Sigmoid colon (tissue), 7 donors: Measurements from ENCODE around the gene CASKIN1. TPM values are rescaled to one million over a fixed set of nuclear protein-coding genes. Genes with fewer than 3 reads are reported as not detected.

Experiments
- DNase-seq: peaks from one replicate; pipeline ENCODE4 v3.0.0-alpha.2; 2019
- H3K27ac ChIP-seq, 4 donors: fragments of 200-600 bp; sonication (generic); one replicate each; pipeline ENCODE4 v1.5.1; 2016 to 2019; ENCODE audit warnings: mild to moderate bottlenecking in 1 of 4
- H3K27me3 ChIP-seq, 3 donors: fragments of 200-600 bp; sonication (generic); one replicate each; pipeline ENCODE4 v1.5.1; 2019; ENCODE audit warnings: mild to moderate bottlenecking in 1 of 3
- H3K36me3 ChIP-seq, 4 donors: fragments of 200-600 bp; sonication (generic); one replicate each; pipeline ENCODE4 v1.5.1; 2016 to 2019
- H3K4me1 ChIP-seq, 4 donors: fragments of 200-600 bp; sonication (generic); one replicate each; pipeline ENCODE4 v1.5.1; 2017 to 2019
- H3K4me3 ChIP-seq, 4 donors: fragments of 200-600 bp; sonication (generic); one replicate each; pipeline ENCODE4 v1.5.1; 2017 to 2019; ENCODE audit warnings: mild to moderate bottlenecking in 2 of 4, moderate library complexity in 1 of 4
- H3K9me3 ChIP-seq, 4 donors: fragments of 200-600 bp in 3 of 4; sonication (generic) in 3 of 4; one replicate each; pipeline versions ENCODE4 v1.5.1 to v1.6.1; 2013 to 2019
- CTCF ChIP-seq, 4 experiments: fragments of 450-650 bp in 3 of 4; fragments of 200-600 bp in 1 of 4; IDR thresholded peaks; one replicate each; pipeline ENCODE4 v1.5.1; 2016 to 2019; ENCODE audit warnings: antibody characterized with exemption in 4 of 4, mild to moderate bottlenecking in 3 of 4, moderate library complexity in 2 of 4
- EP300 ChIP-seq, 4 donors: sonication (generic); formaldehyde crosslinking; IDR thresholded peaks; one replicate each; pipeline ENCODE4 v1.6.1; 2017; ENCODE audit warnings: antibody characterized with exemption in 4 of 4
- POLR2A ChIP-seq, 2 donors: fragments of 450-650 bp; IDR thresholded peaks; one replicate each; pipeline ENCODE4 v1.6.1; 2016; ENCODE audit warnings: antibody characterized with exemption in 2 of 2, mild to moderate bottlenecking in 2 of 2, moderate library complexity in 2 of 2
- POLR2AphosphoS5 ChIP-seq, 4 donors: sonication (generic); formaldehyde crosslinking; IDR thresholded peaks; one replicate each; pipeline ENCODE4 v1.6.1; 2017; ENCODE audit warnings: antibody characterized with exemption in 4 of 4
- WGBS, 2 donors: extraction: QIAGEN DNeasy Blood & Tissue Kit; methylation state at CpG; one replicate each; pipeline ENCODE4 v1.1.7; 2013; 5-methylcytosine and 5-hydroxymethylcytosine counted together
- intact Hi-C: fragments of 100-400 bp; cut with DNase I; formaldehyde crosslinking; loops from one replicate; pipeline ENCODE4 v1.15.1; 2023
- polyA plus RNA-seq, 3 donors: library from polyadenylated mRNA; stranded (reverse); fragments of 200-250 nt; gene quantifications; one replicate each; pipeline ENCODE4 v1.2.3, GENCODE V29; 2013
- total RNA-seq, 4 donors: library from RNA; depleted of rRNA; stranded (reverse); fragments of >200 nt; gene quantifications; one replicate each; pipeline ENCODE4 v1.1.0, GENCODE V29; 2016
- donor health status: healthy with polysubstance abuse.
- donor health status: Bipolar disorder and iron deficiency.
- donor health status: healthy.

Gene CASKIN1
- total and polyA plus RNA-seq, 7 donors, result under 0.01 to 0.55 (median 0.31) TPM; not detected in 1

DNA sequence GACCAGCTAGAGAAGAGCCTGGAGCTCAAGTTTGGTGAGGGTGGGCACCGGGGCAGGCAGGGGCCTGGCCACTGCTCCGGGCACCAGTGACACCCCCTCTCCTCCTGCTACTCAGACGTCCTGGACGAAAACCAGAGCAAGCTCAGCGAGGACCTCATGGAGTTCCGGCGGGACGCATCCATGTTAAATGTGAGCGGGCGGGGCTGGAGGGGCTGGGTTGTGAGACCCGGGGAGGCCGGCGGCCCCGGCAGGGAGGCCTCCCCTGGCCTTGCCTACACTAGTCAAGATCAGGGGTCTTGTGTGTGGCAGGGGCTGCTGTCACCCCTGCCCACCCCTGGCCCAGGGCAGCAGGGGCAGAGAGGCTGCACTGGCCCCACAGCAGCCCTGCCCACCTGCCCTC lies 23.0 kb downstream of the CASKIN1 start:
- H3K36me3 ChIP-seq, result peaks cover 30 to 98% (median 59%) of the 10 kb centered on the region in 4 donors
- 91 to 94% methylated on average over 14 of the region's 14 CpGs for WGBS, 2 donors
- no peak for TF ChIP-seq EP300 (IDR thresholded peaks at IDR 0.05)
- TF ChIP-seq POLR2A (IDR thresholded peaks at IDR 0.05), result no peak
- no peak for TF ChIP-seq CTCF (IDR thresholded peaks at IDR 0.05)
- no peak for TF ChIP-seq POLR2AphosphoS5 (IDR thresholded peaks at IDR 0.05)
- no peak for DNase-seq
- H3K27me3 ChIP-seq, result peaks cover 0 to 4% (median 0%) of the 10 kb centered on the region in 3 donors
- intact Hi-C loops, result no loop called here
- H3K9me3 ChIP-seq, result no peaks in the 10 kb centered on the region
- peaks cover 0 to 2% (median 0%) of the 10 kb centered on the region in 4 donors for H3K4me1 ChIP-seq
- H3K4me3 ChIP-seq, result no peak overlapping the region
- no peak overlapping the region for H3K27ac ChIP-seq

- intact Hi-C loops, result no loop called here
- H3K4me1 ChIP-seq, result no peaks in the 10 kb centered on the region
- H3K9me3 ChIP-seq, result no peaks in the 10 kb centered on the region
- H3K27ac ChIP-seq, result no peak overlapping the region
- H3K4me3 ChIP-seq, result no peak overlapping the region
- H3K27me3 ChIP-seq, result no peaks in the 10 kb centered on the region
- TF ChIP-seq EP300 (IDR thresholded peaks at IDR 0.05) (no peak), POLR2A (IDR thresholded peaks at IDR 0.05) (no peak), POLR2AphosphoS5 (IDR thresholded peaks at IDR 0.05) (no peak), CTCF (IDR thresholded peaks at IDR 0.05) (no peak)
- DNase-seq, result no peak
- peaks cover 30 to 100% (median 65%) of the 10 kb centered on the region in 4 donors for H3K36me3 ChIP-seq
- 92 to 96% methylated on average over 29 of the region's 29 CpGs for WGBS, 2 donors
These were observed 23.6 kb downstream of the CASKIN1 start for GRCh38 chr16:2172688-2173335.

DNA sequence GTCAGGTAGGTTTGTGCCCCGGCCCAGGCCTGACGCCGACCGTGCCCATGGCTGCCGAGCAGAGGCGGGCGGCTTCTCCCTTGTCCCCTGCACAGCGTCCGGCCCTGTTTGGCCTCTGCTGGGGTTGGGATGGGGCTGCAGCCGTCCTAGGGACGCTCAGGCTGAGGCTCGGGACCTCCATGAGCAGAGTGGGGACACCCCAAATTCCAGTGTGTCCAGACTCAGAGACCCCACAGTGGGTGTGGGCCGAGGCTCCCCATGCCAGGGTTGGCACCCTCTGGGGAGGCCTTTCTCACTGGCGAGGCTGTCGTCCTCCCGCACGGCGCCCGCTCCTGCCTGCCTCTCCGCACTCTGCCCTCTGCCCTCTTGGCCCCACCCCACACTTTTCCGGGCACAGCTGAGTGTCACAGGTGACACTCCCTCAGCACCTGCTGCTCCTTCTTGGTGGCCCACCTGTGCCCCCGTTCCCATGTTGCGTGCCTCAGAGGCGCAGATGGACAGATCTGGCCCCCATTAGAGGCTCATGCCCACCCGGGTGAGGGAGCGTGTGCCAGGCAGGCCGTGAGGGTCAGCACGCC lies 24.7 kb downstream of the CASKIN1 start:
- intact Hi-C loops, result no loop called here
- 89 to 95% methylated on average over 28 of the region's 28 CpGs for WGBS, 2 donors
- DNase-seq, result no peak
- no peaks in the 10 kb centered on the region for H3K4me1 ChIP-seq
- no peaks in the 10 kb centered on the region for H3K27me3 ChIP-seq
- H3K27ac ChIP-seq, result no peak overlapping the region
- peaks cover 30 to 100% (median 68%) of the 10 kb centered on the region in 4 donors for H3K36me3 ChIP-seq
- H3K4me3 ChIP-seq, result no peak overlapping the region
- no peaks in the 10 kb centered on the region for H3K9me3 ChIP-seq
- TF ChIP-seq POLR2AphosphoS5 (IDR thresholded peaks at IDR 0.05) (no peak), CTCF (IDR thresholded peaks at IDR 0.05) (no peak), EP300 (IDR thresholded peaks at IDR 0.05) (no peak), POLR2A (IDR thresholded peaks at IDR 0.05) (no peak)

DNA sequence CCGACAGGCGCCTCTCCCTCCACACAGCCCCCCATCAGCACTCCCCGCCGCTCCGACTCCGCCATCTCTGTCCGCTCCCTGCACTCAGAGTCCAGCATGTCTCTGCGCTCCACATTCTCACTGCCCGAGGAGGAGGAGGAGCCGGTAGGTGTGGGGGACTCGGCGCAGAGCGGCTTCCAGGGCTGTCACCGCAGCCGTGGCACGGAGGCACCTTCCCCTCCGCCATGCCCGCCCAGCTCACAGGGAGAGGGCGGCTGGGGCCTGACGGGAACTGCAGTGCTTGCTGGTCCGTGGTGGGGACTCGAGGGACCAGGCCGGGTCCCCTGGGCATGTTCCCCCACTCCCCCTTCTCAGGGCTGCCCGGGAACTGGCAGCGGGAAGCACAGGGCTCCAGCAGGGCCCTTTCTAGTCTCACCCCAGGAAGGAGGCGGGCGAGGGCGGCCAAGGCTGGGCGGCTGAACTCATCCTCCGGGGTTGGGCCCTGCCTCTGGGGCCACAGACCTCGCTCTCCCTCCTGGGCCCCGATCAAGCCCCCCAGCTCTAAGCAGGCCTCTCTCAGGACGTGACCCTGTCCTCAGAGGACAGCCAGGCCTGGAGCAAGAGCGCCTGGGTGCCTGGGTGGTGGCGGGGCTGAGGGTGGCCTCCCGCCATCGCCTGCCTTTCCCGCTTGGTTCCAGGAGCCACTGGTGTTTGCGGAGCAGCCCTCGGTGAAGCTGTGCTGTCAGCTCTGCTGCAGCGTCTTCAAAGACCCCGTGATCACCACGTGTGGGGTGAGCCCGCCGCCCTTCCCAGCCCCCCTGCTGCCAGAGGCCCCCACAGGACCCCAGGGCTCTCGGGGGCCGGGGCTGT lies 25.6 kb downstream of the CASKIN1 start:
- Histone ChIP-seq H3K27ac (peak overlapping the region in 1 of 4 donors; percentile 37), H3K9me3 (no peaks in the 10 kb centered on the region), H3K4me1 (no peaks in the 10 kb centered on the region), H3K36me3 (peaks cover 21 to 100% (median 67%) of the 10 kb centered on the region in 4 donors), H3K4me3 (peak overlapping the region in 3 of 4 donors; percentile 12 to 27 (median 22)), H3K27me3 (no peaks in the 10 kb centered on the region)
- DNase-seq, result no peak
- intact Hi-C loops, result no loop called here
- no peak for TF ChIP-seq POLR2A (IDR thresholded peaks at IDR 0.05)
- TF ChIP-seq POLR2AphosphoS5 (IDR thresholded peaks at IDR 0.05), result no peak
- no peak for TF ChIP-seq CTCF (IDR thresholded peaks at IDR 0.05)
- no peak for TF ChIP-seq EP300 (IDR thresholded peaks at IDR 0.05)
- WGBS, 2 donors, result 94 to 95% methylated on average over 47 of the region's 47 CpGs
